Keratinocyte (primary cell): Measurements from ENCODE around the gene PPP1R14B.

Experiments used
- EZH2 ChIP-seq: IDR thresholded peaks from one replicate; pipeline ENCODE4 v1.6.1; 2012; ENCODE audit warnings: inconsistent platforms, mild to moderate bottlenecking, low read length, moderate library complexity
- TF ChIP-seq, protein P1 (sequence below), 3 experiments: IDR thresholded peaks in 1 of 3; conservative IDR thresholded peaks in 1 of 3; optimal IDR thresholded peaks in 1 of 3; 2 replicates in 2 of 3; 3 replicates in 1 of 3; pipeline versions ENCODE3 to v1.5.1; 2011; ENCODE audit warnings: low read length in 3 of 3, mild to moderate bottlenecking in 3 of 3, moderate library complexity in 2 of 3, control low read depth in 1 of 3, inconsistent platforms in 1 of 3; ENCODE audit not compliant: insufficient read depth in 2 of 3; ENCODE audit errors: extremely low read depth in 1 of 3

DNA sequence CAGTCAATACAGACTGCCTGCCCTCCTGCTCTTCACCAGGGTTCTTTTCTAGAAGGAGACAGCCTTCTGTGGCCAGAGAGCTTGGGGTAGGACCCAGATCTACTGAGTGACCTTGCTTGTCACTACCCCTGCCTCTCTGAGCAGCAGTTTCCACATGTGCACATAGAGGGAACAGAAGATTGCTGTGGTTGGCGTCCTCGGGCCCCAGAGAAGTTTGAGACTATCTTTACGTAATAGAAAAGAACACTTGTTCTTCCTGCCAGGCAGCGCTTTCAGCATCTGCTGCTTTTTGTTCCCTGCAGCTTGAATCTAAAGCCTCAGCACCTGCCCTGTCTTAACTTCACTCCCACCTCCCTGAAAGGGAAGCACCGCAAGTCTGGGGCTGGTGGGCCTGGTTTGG is 7.7 kb downstream of the PPP1R14B start:
- TF ChIP-seq, protein P1, sequence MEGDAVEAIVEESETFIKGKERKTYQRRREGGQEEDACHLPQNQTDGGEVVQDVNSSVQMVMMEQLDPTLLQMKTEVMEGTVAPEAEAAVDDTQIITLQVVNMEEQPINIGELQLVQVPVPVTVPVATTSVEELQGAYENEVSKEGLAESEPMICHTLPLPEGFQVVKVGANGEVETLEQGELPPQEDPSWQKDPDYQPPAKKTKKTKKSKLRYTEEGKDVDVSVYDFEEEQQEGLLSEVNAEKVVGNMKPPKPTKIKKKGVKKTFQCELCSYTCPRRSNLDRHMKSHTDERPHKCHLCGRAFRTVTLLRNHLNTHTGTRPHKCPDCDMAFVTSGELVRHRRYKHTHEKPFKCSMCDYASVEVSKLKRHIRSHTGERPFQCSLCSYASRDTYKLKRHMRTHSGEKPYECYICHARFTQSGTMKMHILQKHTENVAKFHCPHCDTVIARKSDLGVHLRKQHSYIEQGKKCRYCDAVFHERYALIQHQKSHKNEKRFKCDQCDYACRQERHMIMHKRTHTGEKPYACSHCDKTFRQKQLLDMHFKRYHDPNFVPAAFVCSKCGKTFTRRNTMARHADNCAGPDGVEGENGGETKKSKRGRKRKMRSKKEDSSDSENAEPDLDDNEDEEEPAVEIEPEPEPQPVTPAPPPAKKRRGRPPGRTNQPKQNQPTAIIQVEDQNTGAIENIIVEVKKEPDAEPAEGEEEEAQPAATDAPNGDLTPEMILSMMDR (optimal IDR thresholded peaks at IDR 0.05 in 1 of 3, IDR thresholded peaks at IDR 0.05 in 1 of 3, conservative IDR thresholded peaks at IDR 0.05 in 1 of 3; ENCODE audit: extremely low read depth in 1 of 3, insufficient read depth in 2 of 3, low read length in 3 of 3): no peak
- TF ChIP-seq EZH2: no peak
